HG03280 (cell line): ENCODE results near the gene MED15.

Experiments
- ATAC-seq: cut with Tn5 transposase; IDR thresholded peaks from one replicate; pipeline ENCODE4 v1.9.1; 2021; ENCODE audit warnings: mild to moderate bottlenecking, moderate library complexity; ENCODE audit not compliant: unreplicated experiment

The MED15 gene

GRCh38 chr22:20550851-20551744 lies 43.7 kb downstream of the MED15 start:
- ATAC-seq: no peak

- ATAC-seq: no peak
Observed at GRCh38 chr22:20551805-20552442, 44.5 kb downstream of the MED15 start.

GRCh38 chr22:20552443-20553401 lies 45.3 kb downstream of the MED15 start:
- no peak for ATAC-seq

GRCh38 chr22:20553947-20554741 lies 46.7 kb downstream of the MED15 start:
- no peak for ATAC-seq

- ATAC-seq: no peak
Observed at GRCh38 chr22:20554824-20555223, 47.4 kb downstream of the MED15 start.

- ATAC-seq: no peak
Observed at GRCh38 chr22:20558534-20558933, 51.1 kb downstream of the MED15 start.

- no peak for ATAC-seq
Observed at GRCh38 chr22:20559174-20559760, 51.9 kb downstream of the MED15 start.

GRCh38 chr22:20560716-20561115 lies 53.3 kb downstream of the MED15 start:
- no peak for ATAC-seq

- ATAC-seq: no peak
Observed at GRCh38 chr22:20561882-20562281, 54.5 kb downstream of the MED15 start.

- ATAC-seq: no peak
Observed at GRCh38 chr22:20562607-20563465, 55.4 kb downstream of the MED15 start.

- ATAC-seq: no peak
Observed at GRCh38 chr22:20563466-20563906, 56.1 kb downstream of the MED15 start.

GRCh38 chr22:20563941-20564371 lies 56.5 kb downstream of the MED15 start:
- no peak for ATAC-seq

GRCh38 chr22:20565079-20565734 lies 57.8 kb downstream of the MED15 start:
- no peak for ATAC-seq

GRCh38 chr22:20565761-20566160 lies 58.4 kb downstream of the MED15 start:
- ATAC-seq: no peak

- ATAC-seq: no peak
Observed at GRCh38 chr22:20566420-20567260, 59.2 kb downstream of the MED15 start.

GRCh38 chr22:20567371-20567847 lies 60.0 kb downstream of the MED15 start:
- no peak for ATAC-seq

- ATAC-seq: no peak
Observed at GRCh38 chr22:20567993-20568417, 60.6 kb downstream of the MED15 start.
